Activated T-helper 1 cell treated with anti-CD3 and anti-CD28 coated beads, Interleukin-12 subunit alpha, Interleukin-12 subunit beta, Interleukin-2, Interleukin-4 antibody, amounts not matched to agents 30 ng/mL and 10 ng/mL and 1 ng/mL, durations not matched to agents 14 hours and 24 hours and 36 hours (primary cell): Measurements from ENCODE around the gene TPM4. TPM values are rescaled to one million over a fixed set of nuclear protein-coding genes. Genes with fewer than 3 reads are reported as not detected.
"Not testable (repeated sequence)": the region's sequence is repeated elsewhere in the genome, so short reads cannot be mapped to it uniquely, and the experiment has no call there.

Source experiments
- DNase-seq: peaks from one replicate; pipeline ENCODE4 v3.0.0; 2021; ENCODE audit warnings: low spot score
- H3K27ac Mint-ChIP-seq: one replicate; pipeline ENCODE4 v1.8.0; 2021; ENCODE audit warnings: mild to moderate bottlenecking, mixed read lengths
- H3K27me3 Mint-ChIP-seq: one replicate; pipeline ENCODE4 v1.8.0; 2022; ENCODE audit warnings: mild to moderate bottlenecking, moderate library complexity, mixed read lengths; ENCODE audit not compliant: insufficient read depth
- H3K36me3 Mint-ChIP-seq: one replicate; pipeline ENCODE4 v1.8.0; 2021; ENCODE audit warnings: low read depth, mixed read lengths
- H3K4me1 Mint-ChIP-seq: one replicate; pipeline ENCODE4 v1.8.0; 2021; ENCODE audit warnings: low read depth, mixed read lengths
- H3K4me3 Mint-ChIP-seq: one replicate; pipeline ENCODE4 v1.8.0; 2021; ENCODE audit warnings: mild to moderate bottlenecking, moderate library complexity, mixed read lengths
- H3K9me3 Mint-ChIP-seq: one replicate; pipeline ENCODE4 v1.8.0; 2021; ENCODE audit warnings: mixed read lengths
- intact Hi-C: fragments of 100-400 bp; cut with micrococcal nuclease; formaldehyde crosslinking; loops from one replicate; pipeline ENCODE4 v1.15.1; 2024
- total RNA-seq: library from RNA; stranded (reverse); gene quantifications from 2 replicates; pipeline ENCODE4 v1.2.3, GENCODE V29; 2022

TPM4 gene
- total RNA-seq, 1 donor from 2014 or later, result 351 TPM

- H3K9me3 Mint-ChIP-seq, result no peaks in the 10 kb centered on the region
- peak overlapping the region; percentile 85 for H3K4me3 Mint-ChIP-seq
- peaks cover 73% of the 10 kb centered on the region for H3K4me1 Mint-ChIP-seq
- H3K36me3 Mint-ChIP-seq, result peaks cover 49% of the 10 kb centered on the region
- H3K27me3 Mint-ChIP-seq, result no peaks in the 10 kb centered on the region
- H3K27ac Mint-ChIP-seq, result peak overlapping the region; percentile 98
- intact Hi-C loops, result loop anchor here (1.0 to 10.0 kb wide), 13 partner anchors 7 to 778 kb away; partner anchors contain the start of genes MED26, RAB8A and RASAL3
- DNase-seq, result peak; percentile 74
Observed at GRCh38 chr19:16078759-16079707, 2.7 kb downstream of the TPM4 start.

GRCh38 chr19:16084067-16084685 lies 7.9 kb downstream of the TPM4 start:
- H3K4me3 Mint-ChIP-seq, result peak overlapping the region; percentile 81
- no peak for DNase-seq
- peaks cover 66% of the 10 kb centered on the region for H3K36me3 Mint-ChIP-seq
- intact Hi-C loops, result no loop called here
- peak overlapping the region; percentile 97 for H3K27ac Mint-ChIP-seq
- H3K27me3 Mint-ChIP-seq, result no peaks in the 10 kb centered on the region
- H3K9me3 Mint-ChIP-seq, result no peaks in the 10 kb centered on the region
- H3K4me1 Mint-ChIP-seq, result peaks cover 82% of the 10 kb centered on the region

DNA sequence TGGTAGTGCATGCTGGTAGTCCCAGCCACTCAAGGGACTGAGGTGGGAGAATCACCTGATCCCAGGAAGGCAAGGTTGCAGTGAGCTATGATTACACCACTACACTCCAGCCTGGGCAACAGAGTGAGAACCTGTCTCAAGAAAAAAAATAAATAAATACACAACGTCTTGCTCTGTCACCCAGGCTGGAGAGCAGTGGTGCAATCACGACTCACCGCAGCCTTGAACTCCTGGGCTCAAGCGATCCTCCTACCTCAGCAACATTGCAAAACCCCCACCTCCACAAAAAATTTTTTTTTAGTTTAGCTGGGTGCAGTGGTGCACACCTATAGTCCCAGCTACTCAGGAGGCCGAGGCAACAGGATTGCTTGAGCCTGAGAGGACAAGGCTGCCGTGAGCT lies 8.8 kb downstream of the TPM4 start:
- no peak for DNase-seq
- peak overlapping the region; percentile 81 for H3K4me3 Mint-ChIP-seq
- intact Hi-C loops, result no loop called here
- no peaks in the 10 kb centered on the region for H3K9me3 Mint-ChIP-seq
- H3K36me3 Mint-ChIP-seq, result peaks cover 69% of the 10 kb centered on the region
- H3K27me3 Mint-ChIP-seq, result no peaks in the 10 kb centered on the region
- peak overlapping the region; percentile 97 for H3K27ac Mint-ChIP-seq
- peaks cover 79% of the 10 kb centered on the region for H3K4me1 Mint-ChIP-seq

DNA sequence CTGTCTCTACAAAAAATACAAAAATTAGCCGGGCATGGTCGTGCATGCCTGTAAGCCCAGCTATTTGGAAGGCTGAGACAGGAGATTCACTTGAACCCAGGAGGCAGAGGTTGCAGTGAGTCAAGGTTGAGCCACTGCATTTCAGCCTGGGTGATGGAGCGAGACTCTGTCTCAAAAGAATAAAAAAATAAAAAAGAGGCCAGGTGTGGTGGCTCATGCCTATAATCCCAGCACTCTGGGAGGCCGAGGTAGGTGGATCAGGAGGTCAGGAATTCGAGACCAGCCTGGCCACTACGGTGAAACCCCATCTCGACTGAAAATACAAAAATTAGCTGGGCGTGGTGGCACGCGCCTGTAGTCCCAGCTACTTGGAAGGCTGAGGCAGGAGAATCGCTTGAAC lies 11.1 kb downstream of the TPM4 start:
- H3K27ac Mint-ChIP-seq, H3K9me3 Mint-ChIP-seq, H3K4me3 Mint-ChIP-seq, DNase-seq, intact Hi-C loops, H3K27me3 Mint-ChIP-seq: not testable (repeated sequence)
- Mint-ChIP-seq H3K36me3 (peaks cover 63% of the 10 kb centered on the region), H3K4me1 (peaks cover 63% of the 10 kb centered on the region)

GRCh38 chr19:16087940-16088339 lies 11.6 kb downstream of the TPM4 start:
- H3K27ac Mint-ChIP-seq, result no peak overlapping the region
- peaks cover 62% of the 10 kb centered on the region for H3K36me3 Mint-ChIP-seq
- no peak overlapping the region for H3K4me3 Mint-ChIP-seq
- H3K9me3 Mint-ChIP-seq, result no peaks in the 10 kb centered on the region
- no peaks in the 10 kb centered on the region for H3K27me3 Mint-ChIP-seq
- intact Hi-C loops, result no loop called here
- peaks cover 61% of the 10 kb centered on the region for H3K4me1 Mint-ChIP-seq
- no peak for DNase-seq

DNA sequence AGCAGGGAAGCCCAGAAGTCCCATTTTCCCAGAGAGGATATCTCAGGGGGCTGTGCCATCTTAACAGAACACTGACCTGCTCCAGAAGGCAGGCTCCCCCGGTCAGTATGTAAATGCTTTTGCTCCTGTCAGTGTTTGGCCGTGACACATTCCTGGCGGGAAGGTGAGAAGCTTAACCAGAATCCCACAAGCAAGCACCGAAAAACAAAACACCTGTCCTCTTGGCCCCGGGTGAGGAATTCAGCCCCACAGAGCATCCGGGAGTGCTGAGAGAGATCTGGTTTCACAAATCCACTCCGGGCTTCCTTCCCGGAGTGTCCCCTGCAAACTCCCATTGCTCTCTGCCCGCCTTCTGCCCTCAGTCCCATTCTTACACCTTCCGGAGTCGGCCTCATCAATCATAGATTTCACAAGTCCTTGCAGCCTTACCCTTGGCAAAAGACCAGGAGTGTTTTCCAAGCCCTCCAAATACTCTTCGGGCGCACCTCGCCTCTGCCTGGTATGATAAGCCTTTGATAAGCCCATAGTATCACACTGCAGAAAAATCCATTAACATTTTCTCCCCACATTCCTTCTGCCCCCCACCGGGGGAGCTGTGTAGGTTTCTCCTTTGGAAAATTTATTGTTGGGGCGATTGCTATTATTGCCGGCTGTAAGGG lies 12.2 kb downstream of the TPM4 start:
- Mint-ChIP-seq H3K27ac (no peak overlapping the region), H3K4me3 (no peak overlapping the region)
- intact Hi-C loops, result no loop called here

DNA sequence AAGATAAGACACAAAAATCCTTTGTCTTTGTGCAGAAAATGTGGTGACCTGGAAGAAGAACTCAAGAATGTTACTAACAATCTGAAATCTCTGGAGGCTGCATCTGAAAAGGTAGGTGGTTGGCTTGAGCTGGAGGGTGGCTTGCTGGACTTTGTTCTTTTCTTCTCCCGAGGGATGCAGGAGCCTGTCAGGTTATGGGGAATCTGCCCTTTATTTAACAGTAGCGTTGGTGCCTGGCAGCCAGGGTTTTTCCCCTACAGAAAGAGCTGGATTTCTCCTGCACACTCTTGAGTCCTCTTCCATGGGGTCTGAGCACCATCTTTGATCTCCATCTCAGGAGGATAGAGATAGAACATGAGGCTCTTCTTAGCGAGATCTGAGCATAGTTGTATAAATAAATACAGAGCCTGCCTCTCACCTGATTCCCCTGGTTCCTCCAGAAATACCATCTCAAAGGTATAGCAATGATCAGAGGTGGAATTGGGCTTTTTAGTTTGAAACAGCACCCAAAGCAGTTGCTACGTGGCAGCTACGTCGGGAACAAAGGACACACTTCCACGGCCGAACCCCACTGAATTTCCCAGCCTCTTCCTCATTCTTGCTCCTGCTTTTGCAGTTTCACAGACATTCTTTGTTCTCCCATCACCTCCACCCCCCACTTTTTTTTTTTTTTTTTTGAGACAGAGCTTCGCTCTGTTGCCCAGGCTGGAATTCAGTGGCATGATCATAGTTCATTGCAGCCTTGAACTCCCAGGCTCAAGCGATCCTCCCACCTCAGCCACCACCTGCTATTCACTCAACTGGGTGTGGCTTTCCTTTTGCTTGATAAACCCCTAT lies 12.9 kb downstream of the TPM4 start:
- Mint-ChIP-seq H3K27ac (peak overlapping the region; percentile 43), H3K27me3 (no peaks in the 10 kb centered on the region), H3K36me3 (peaks cover 66% of the 10 kb centered on the region), H3K4me1 (peaks cover 63% of the 10 kb centered on the region), H3K4me3 (no peak overlapping the region), H3K9me3 (no peaks in the 10 kb centered on the region)
- intact Hi-C loops, result no loop called here
- no peak for DNase-seq

More for the DNA sequence above, 12.2 kb downstream of the TPM4 start:
- Mint-ChIP-seq H3K27me3 (no peaks in the 10 kb centered on the region), H3K4me1 (peaks cover 62% of the 10 kb centered on the region), H3K36me3 (peaks cover 62% of the 10 kb centered on the region), H3K9me3 (no peaks in the 10 kb centered on the region)
- DNase-seq, result no peak

- Mint-ChIP-seq H3K4me1 (peaks cover 56% of the 10 kb centered on the region), H3K4me3 (no peak overlapping the region), H3K9me3 (no peaks in the 10 kb centered on the region), H3K27ac (peak overlapping the region; percentile 55), H3K36me3 (peaks cover 67% of the 10 kb centered on the region), H3K27me3 (no peaks in the 10 kb centered on the region)
- intact Hi-C loops, result loop anchor here (2.0 kb wide), 1 partner anchor 51 kb away; no protein-coding TSS in a partner anchor
- no peak for DNase-seq
Observed at GRCh38 chr19:16091546-16092475, 15.5 kb downstream of the TPM4 start.

- H3K36me3 Mint-ChIP-seq, result peaks cover 67% of the 10 kb centered on the region
- H3K27ac Mint-ChIP-seq, result peak overlapping the region; percentile 89
- DNase-seq, result no peak
- no peak overlapping the region for H3K4me3 Mint-ChIP-seq
- H3K9me3 Mint-ChIP-seq, result no peaks in the 10 kb centered on the region
- no peaks in the 10 kb centered on the region for H3K27me3 Mint-ChIP-seq
- intact Hi-C loops, result loop anchor here (1.0 to 2.0 kb wide), 3 partner anchors 8 to 16 kb away; partner anchors contain the start of gene RAB8A
- H3K4me1 Mint-ChIP-seq, result peaks cover 36% of the 10 kb centered on the region
Observed at GRCh38 chr19:16094360-16095070, 18.2 kb downstream of the TPM4 start.

DNA sequence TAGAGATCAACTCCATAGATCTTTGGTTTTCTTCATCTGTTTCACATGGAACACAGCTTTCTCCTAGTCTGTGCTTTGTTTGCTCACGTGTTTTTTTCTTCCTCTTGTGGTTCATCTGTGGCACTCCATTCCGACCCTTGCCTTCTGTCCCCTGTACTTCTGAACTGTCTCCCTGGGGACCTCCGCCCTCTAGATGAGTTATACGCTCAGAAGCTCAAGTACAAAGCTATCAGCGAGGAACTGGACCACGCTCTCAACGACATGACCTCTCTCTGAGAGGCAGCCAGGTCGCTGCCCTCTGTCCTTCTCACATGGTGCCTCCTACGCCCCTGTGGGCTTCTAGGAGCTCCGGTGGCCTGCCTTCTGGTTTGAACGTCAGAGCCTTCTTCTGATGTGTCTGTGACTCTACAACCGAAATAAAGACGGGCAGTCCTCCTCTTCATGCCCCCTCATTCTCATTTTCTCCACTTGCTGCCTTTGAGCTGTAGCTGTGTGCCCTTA lies 18.8 kb downstream of the TPM4 start:
- Mint-ChIP-seq H3K36me3 (peaks cover 68% of the 10 kb centered on the region), H3K27ac (peak overlapping the region; percentile 89), H3K4me1 (peaks cover 34% of the 10 kb centered on the region), H3K4me3 (peak overlapping the region; percentile 29), H3K9me3 (no peaks in the 10 kb centered on the region), H3K27me3 (no peaks in the 10 kb centered on the region)
- DNase-seq, result no peak
- intact Hi-C loops, result loop anchor here (1.0 to 2.0 kb wide), 3 partner anchors 9 to 16 kb away; partner anchors contain the start of gene RAB8A
